Endodermal cell (in vitro differentiated cells): ENCODE data around the gene AMPH. TPM values are rescaled to one million over a fixed set of nuclear protein-coding genes. Genes with fewer than 3 reads are reported as not detected.
"Not testable (repeated sequence)": the region's sequence is repeated elsewhere in the genome, so short reads cannot be mapped to it uniquely, and the experiment has no call there.

ENCODE experiments used
- DNase-seq: peaks from one replicate; pipeline ENCODE4 v3.0.0-alpha.2; 2017
- H3K27ac ChIP-seq: 2 replicates; pipeline ENCODE4 v1.5.1; 2013; ENCODE audit warnings: mild to moderate bottlenecking, low read depth, low read length, moderate library complexity
- H3K27me3 ChIP-seq: 2 replicates; pipeline ENCODE4 v1.6.1; 2013; ENCODE audit warnings: mild to moderate bottlenecking, low read length, moderate library complexity; ENCODE audit not compliant: insufficient read depth, control insufficient read depth, poor library complexity, severe bottlenecking
- H3K36me3 ChIP-seq: 2 replicates; pipeline ENCODE4 v1.7.0; 2013; ENCODE audit warnings: mild to moderate bottlenecking, low read length, moderate library complexity; ENCODE audit not compliant: control insufficient read depth, insufficient read depth
- H3K4me1 ChIP-seq: one replicate; pipeline ENCODE4 v1.7.0; 2013; ENCODE audit warnings: low read length; ENCODE audit not compliant: control insufficient read depth, insufficient read depth
- H3K4me3 ChIP-seq: 2 replicates; pipeline ENCODE4 v1.5.1; 2013; ENCODE audit warnings: mild to moderate bottlenecking, low read length, moderate library complexity
- H3K9ac ChIP-seq: 2 replicates; pipeline ENCODE4 v1.6.1; 2013; ENCODE audit warnings: mild to moderate bottlenecking, low read length, moderate library complexity; ENCODE audit not compliant: poor library complexity, severe bottlenecking; ENCODE audit errors: extremely low read depth
- H3K9me3 ChIP-seq: 2 replicates; pipeline ENCODE4 v1.6.1; 2013; ENCODE audit warnings: mild to moderate bottlenecking, low read length, moderate library complexity; ENCODE audit not compliant: control insufficient read depth
- H3K27ac Mint-ChIP-seq: 2 replicates; pipeline ENCODE4 v1.8.0; 2020; ENCODE audit warnings: mixed read lengths
- H3K27me3 Mint-ChIP-seq: 2 replicates; pipeline ENCODE4 v1.8.0; 2021; ENCODE audit warnings: mild to moderate bottlenecking, mixed read lengths; ENCODE audit not compliant: insufficient read depth
- H3K36me3 Mint-ChIP-seq: 2 replicates; pipeline ENCODE4 v1.8.0; 2020; ENCODE audit warnings: low read depth, mixed read lengths
- H3K4me1 Mint-ChIP-seq: 2 replicates; pipeline ENCODE4 v1.8.0; 2020; ENCODE audit warnings: mixed read lengths
- H3K4me3 Mint-ChIP-seq: 2 replicates; pipeline ENCODE4 v1.8.0; 2020; ENCODE audit warnings: mild to moderate bottlenecking, moderate library complexity, mixed read lengths
- H3K9me3 Mint-ChIP-seq: 2 replicates; pipeline ENCODE4 v1.8.0; 2020; ENCODE audit warnings: mild to moderate bottlenecking, mixed read lengths
- WGBS, 2 experiments: methylation state at CpG; one replicate each; pipeline versions ENCODE4 v1.1.5 to v1.1.7; 2013; ENCODE audit warnings: missing lambda C conversion rate in 2 of 2, mixed read lengths in 1 of 2; ENCODE audit not compliant: insufficient coverage in 1 of 2, insufficient read length in 1 of 2; 5-methylcytosine and 5-hydroxymethylcytosine counted together
- total RNA-seq, 2 donors: library from RNA; stranded (reverse); fragmentation: NEBNext Ultra II Directional in 1 of 2; extraction: Animal tissue kit (Norgen Biotek cat#: 25700) in 1 of 2; gene quantifications; 2 replicates in 1 of 2; 3 replicates in 1 of 2; pipeline ENCODE4 v1.2.1, GENCODE V29; 2021
- TF ChIP-seq, protein P1 (sequence below): fragments of 200-600 bp; sonication (generic); conservative IDR thresholded peaks from 2 replicates; pipeline ENCODE4 v1.5.0; 2021; ENCODE audit warnings: antibody characterized with exemption, mild to moderate bottlenecking

AMPH gene
- total RNA-seq, 2 donors from 2014 or later, result 3.5 to 5.5 TPM

DNA sequence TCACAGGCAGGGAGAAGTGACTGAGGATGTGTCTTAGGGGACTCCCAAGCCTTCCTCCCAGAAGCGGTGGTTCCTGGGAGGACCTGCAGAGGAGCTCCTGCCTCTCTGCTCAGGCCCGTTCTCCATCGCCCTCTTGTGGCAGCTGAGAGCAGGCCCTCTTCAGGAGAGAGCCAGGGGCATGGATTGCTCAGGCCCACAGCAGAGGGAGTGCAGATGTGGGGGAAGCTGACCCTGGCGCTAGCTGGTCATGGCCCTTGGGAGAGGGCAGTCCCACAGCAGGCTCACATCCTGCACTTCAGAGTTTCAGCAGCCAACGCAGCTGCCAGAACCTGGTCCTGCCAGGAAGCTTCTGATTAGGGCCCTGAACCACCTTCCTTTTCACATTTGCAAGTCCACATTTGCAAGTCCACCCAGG lies 263.0 kb downstream of the AMPH start:
- no peaks in the 10 kb centered on the region for H3K27me3 ChIP-seq
- no peak overlapping the region for H3K4me3 Mint-ChIP-seq
- H3K36me3 Mint-ChIP-seq, result no peaks in the 10 kb centered on the region
- H3K27me3 Mint-ChIP-seq, result no peaks in the 10 kb centered on the region
- 50 to 55% methylated on average over 1 to 5 of the region's 5 CpGs for WGBS, 2 experiments
- H3K9me3 ChIP-seq, result no peaks in the 10 kb centered on the region
- H3K4me1 ChIP-seq, result no peaks in the 10 kb centered on the region
- TF ChIP-seq, protein P1, sequence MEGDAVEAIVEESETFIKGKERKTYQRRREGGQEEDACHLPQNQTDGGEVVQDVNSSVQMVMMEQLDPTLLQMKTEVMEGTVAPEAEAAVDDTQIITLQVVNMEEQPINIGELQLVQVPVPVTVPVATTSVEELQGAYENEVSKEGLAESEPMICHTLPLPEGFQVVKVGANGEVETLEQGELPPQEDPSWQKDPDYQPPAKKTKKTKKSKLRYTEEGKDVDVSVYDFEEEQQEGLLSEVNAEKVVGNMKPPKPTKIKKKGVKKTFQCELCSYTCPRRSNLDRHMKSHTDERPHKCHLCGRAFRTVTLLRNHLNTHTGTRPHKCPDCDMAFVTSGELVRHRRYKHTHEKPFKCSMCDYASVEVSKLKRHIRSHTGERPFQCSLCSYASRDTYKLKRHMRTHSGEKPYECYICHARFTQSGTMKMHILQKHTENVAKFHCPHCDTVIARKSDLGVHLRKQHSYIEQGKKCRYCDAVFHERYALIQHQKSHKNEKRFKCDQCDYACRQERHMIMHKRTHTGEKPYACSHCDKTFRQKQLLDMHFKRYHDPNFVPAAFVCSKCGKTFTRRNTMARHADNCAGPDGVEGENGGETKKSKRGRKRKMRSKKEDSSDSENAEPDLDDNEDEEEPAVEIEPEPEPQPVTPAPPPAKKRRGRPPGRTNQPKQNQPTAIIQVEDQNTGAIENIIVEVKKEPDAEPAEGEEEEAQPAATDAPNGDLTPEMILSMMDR, result peak; percentile 92
- no peak overlapping the region for H3K27ac Mint-ChIP-seq
- H3K4me1 Mint-ChIP-seq, result peaks cover 7% of the 10 kb centered on the region
- no peaks in the 10 kb centered on the region for H3K9me3 Mint-ChIP-seq
- H3K36me3 ChIP-seq, result no peaks in the 10 kb centered on the region
- no peak overlapping the region for H3K4me3 ChIP-seq
- no peak overlapping the region for H3K27ac ChIP-seq
- no peak overlapping the region for H3K9ac ChIP-seq
- DNase-seq, result peak; percentile 97

DNA sequence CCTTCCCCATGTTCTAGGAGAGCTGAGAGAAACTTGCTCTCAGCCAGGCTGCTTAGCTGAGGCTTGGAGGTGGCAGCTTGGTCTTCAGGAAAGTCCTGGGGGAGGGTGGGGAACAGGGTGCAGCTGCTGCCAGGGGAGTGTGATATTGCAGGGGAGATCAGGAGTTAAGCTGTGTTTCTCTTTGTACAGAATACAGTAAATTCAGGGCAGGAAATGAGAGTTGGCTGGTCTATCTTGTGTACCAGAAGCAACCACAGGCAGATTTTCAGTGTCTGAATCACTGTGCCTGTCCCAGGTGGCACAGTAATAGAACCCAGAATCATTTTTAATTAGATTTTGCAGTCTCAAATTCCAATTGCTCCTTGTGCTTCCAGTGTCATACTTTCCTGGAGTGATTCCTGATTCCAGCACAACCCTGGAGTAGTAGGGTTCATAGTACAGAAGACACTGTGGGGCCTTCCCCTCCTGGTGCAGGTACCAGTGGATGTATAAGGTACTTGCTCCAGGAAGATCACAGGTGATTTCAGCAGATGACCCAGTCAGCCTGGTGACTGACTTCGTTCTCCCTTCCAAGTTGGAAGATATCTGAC lies 263.8 kb downstream of the AMPH start:
- Mint-ChIP-seq H3K27ac (no peak overlapping the region), H3K27me3 (no peaks in the 10 kb centered on the region), H3K4me3 (no peak overlapping the region), H3K36me3 (no peaks in the 10 kb centered on the region), H3K9me3 (no peaks in the 10 kb centered on the region), H3K4me1 (peaks cover 7% of the 10 kb centered on the region)
- H3K4me1 ChIP-seq, result no peaks in the 10 kb centered on the region
- DNase-seq, result no peak
- no peaks in the 10 kb centered on the region for H3K36me3 ChIP-seq
- H3K9me3 ChIP-seq, result no peaks in the 10 kb centered on the region
- H3K9ac ChIP-seq, result no peak overlapping the region
- TF ChIP-seq, protein P1, result no peak
- 94 to 100% methylated on average over 1 of the region's 1 CpG for WGBS, 2 experiments
- H3K27me3 ChIP-seq, result no peaks in the 10 kb centered on the region
- H3K27ac ChIP-seq, result no peak overlapping the region
- H3K4me3 ChIP-seq, result no peak overlapping the region

DNA sequence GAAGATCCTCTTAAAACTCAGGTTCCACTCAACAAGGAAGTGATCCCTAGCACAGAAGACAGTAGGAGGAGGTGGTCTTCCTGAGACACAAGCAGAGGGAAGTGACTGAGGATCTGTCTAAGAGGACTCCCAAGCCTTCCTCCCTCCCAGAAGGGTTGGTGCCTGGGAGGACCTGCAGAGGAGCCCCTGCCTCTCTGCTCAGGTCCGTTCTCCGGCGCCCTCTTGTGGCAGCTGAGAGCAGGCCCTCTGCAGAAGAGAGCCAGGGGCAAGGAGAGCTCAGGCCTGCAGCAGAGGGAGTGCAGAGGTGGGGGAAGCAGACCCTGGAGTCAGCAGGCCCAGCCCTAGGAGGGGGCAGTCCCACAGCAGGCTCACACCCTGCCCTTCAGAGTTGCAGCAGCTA lies 267.8 kb downstream of the AMPH start:
- peak; percentile 93 for DNase-seq
- 17% methylated on average over 3 of the region's 3 CpGs; no CpG with 5 or more reads in 1 of the 2 experiments for WGBS, 2 experiments
- not testable (repeated sequence) for H3K27ac ChIP-seq, H3K4me1 Mint-ChIP-seq, H3K4me3 Mint-ChIP-seq, H3K4me1 ChIP-seq, H3K36me3 Mint-ChIP-seq, H3K9me3 Mint-ChIP-seq, H3K9me3 ChIP-seq, H3K9ac ChIP-seq, H3K36me3 ChIP-seq, H3K4me3 ChIP-seq, H3K27me3 ChIP-seq, H3K27me3 Mint-ChIP-seq, H3K27ac Mint-ChIP-seq
- TF ChIP-seq, protein P1, result peak; percentile 85

DNA sequence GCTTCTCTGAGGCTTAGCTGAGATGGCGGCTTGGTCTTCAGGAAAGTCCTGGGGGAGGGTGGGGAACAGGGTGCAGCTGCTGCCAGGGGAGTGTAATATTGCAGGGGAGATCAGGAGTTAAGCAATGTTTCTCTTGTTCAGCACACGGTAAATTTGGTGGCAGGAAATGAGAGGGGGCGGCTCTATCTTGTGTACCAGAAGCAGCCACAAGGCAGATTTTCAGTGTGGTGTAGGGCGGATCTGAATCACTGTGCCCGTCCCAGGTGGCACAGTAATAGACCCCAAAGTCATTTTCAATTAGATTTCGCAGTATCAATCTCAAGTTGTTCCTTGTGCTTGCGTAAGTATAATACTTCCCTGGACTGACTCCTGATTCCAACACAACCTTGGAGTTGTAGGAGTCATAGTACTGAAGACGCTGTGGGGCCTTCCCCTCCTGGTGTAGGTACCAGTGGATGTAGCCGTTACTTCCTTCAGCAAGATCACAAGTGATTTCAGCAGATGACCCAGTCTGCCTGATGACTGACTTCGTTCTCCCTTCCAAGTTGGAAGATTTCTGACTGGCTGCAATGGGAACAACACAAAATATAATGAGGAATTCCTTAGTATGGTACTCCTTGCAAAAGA lies 268.4 kb downstream of the AMPH start:
- WGBS, 2 experiments, result 91 to 93% methylated on average over 6 to 9 of the region's 10 CpGs
- H3K27me3 Mint-ChIP-seq, H3K36me3 ChIP-seq, H3K9ac ChIP-seq, H3K27ac ChIP-seq, H3K4me1 Mint-ChIP-seq, H3K9me3 ChIP-seq, H3K27me3 ChIP-seq, H3K4me1 ChIP-seq, H3K9me3 Mint-ChIP-seq, H3K27ac Mint-ChIP-seq, H3K4me3 Mint-ChIP-seq, H3K4me3 ChIP-seq, H3K36me3 Mint-ChIP-seq, DNase-seq: not testable (repeated sequence)
